K562 (cell line): ENCODE measurements around the gene CCDC69.

Experiments
- CBX2 ChIP-seq: fragments of 200-600 bp; sonication (generic); IDR thresholded peaks from one replicate; pipeline ENCODE4 v1.6.1; 2012; ENCODE audit warnings: mild to moderate bottlenecking, low read length, inconsistent platforms; ENCODE audit not compliant: insufficient read depth, poor library complexity, severe bottlenecking
- JUND ChIP-seq, 2 experiments: IDR thresholded peaks; 2 replicates in 1 of 2; 3 replicates in 1 of 2; pipeline ENCODE4 v1.6.1; 2011; ENCODE audit warnings: borderline replicate concordance in 2 of 2, low read depth in 2 of 2, low read length in 2 of 2, improper control_type of control experiment in 1 of 2, missing biosample characterization in 1 of 2, missing genetic modification characterization in 1 of 2, missing genetic modification reagents in 1 of 2
- KLF13 ChIP-seq: fragments of 450-650 bp; IDR thresholded peaks from 2 replicates; pipeline ENCODE4 v1.6.1; 2016; ENCODE audit warnings: missing genetic modification characterization, low read depth, mild to moderate bottlenecking, missing compliant biosample characterization, moderate library complexity, borderline replicate concordance
- MXI1 ChIP-seq: IDR thresholded peaks from 2 replicates; pipeline ENCODE4 v1.6.1; 2011; ENCODE audit warnings: low read depth, mild to moderate bottlenecking, improper control_type of control experiment, low read length
- NFE2L1 ChIP-seq: fragments of 450-650 bp; IDR thresholded peaks from 2 replicates; pipeline ENCODE4 v1.6.1; 2016; ENCODE audit warnings: missing genetic modification characterization, low read depth, mild to moderate bottlenecking, missing compliant biosample characterization, moderate library complexity, borderline replicate concordance
- POLR2AphosphoS5 ChIP-seq: IDR thresholded peaks from 2 replicates; pipeline ENCODE4 v1.6.1; 2011; ENCODE audit warnings: mild to moderate bottlenecking, low read depth, low read length, moderate library complexity; ENCODE audit not compliant: control insufficient read depth, insufficient read depth
- ZNF253 ChIP-seq: fragments of 250-450 bp; sonication (Bioruptor Pico); conservative IDR thresholded peaks from 2 replicates; pipeline ENCODE4 v1.6.1; 2021; ENCODE audit warnings: mild to moderate bottlenecking
- ZNF75A ChIP-seq: fragments of 450-650 bp; formaldehyde crosslinking; IDR thresholded peaks from 2 replicates; pipeline ENCODE4 v1.4.0; 2020; ENCODE audit warnings: mild to moderate bottlenecking
- TF ChIP-seq, protein P1 (sequence below): fragments of 250-450 bp; sonication (Bioruptor Pico); IDR thresholded peaks from 2 replicates; pipeline ENCODE4 v1.5.0; 2020; ENCODE audit warnings: mild to moderate bottlenecking, borderline replicate concordance
- TF ChIP-seq, protein P2 (sequence below), 3 experiments: IDR thresholded peaks in 2 of 3; conservative IDR thresholded peaks in 1 of 3; 2 replicates each; pipeline ENCODE4 v1.5.1; 2011 to 2012; ENCODE audit warnings: low read length in 3 of 3, mild to moderate bottlenecking in 3 of 3, control low read depth in 2 of 3, improper control_type of control experiment in 1 of 3, inconsistent platforms in 1 of 3, low read depth in 1 of 3, mixed read lengths in 1 of 3, moderate library complexity in 1 of 3; ENCODE audit not compliant: insufficient read depth in 2 of 3
- TF ChIP-seq, protein P3 (sequence below): conservative IDR thresholded peaks from 2 replicates; pipeline ENCODE4 v1.6.1; 2011; ENCODE audit warnings: low read depth, mild to moderate bottlenecking, low read length; ENCODE audit not compliant: control insufficient read depth

DNA sequence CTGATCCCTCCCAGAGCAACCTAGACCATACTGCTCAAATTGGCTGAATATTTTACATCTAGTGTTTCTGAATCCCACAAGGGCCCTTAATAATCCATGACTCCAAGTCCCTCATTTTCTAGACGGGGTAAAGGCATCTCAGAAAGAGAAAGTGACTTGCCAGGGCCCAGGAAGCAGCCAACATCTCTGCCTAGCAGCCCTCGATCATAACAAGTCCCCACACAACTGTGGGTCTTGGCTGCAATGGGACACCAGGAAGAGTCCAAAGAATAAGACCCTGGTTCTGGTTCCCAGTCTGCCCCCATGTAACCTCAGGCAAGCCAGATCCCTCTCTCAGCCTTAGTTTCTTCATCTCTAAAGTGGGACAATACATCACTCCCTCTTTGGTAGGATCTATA lies 72.6 kb downstream of the CCDC69 start:
- TF ChIP-seq POLR2AphosphoS5: no peak
- TF ChIP-seq, protein P1, sequence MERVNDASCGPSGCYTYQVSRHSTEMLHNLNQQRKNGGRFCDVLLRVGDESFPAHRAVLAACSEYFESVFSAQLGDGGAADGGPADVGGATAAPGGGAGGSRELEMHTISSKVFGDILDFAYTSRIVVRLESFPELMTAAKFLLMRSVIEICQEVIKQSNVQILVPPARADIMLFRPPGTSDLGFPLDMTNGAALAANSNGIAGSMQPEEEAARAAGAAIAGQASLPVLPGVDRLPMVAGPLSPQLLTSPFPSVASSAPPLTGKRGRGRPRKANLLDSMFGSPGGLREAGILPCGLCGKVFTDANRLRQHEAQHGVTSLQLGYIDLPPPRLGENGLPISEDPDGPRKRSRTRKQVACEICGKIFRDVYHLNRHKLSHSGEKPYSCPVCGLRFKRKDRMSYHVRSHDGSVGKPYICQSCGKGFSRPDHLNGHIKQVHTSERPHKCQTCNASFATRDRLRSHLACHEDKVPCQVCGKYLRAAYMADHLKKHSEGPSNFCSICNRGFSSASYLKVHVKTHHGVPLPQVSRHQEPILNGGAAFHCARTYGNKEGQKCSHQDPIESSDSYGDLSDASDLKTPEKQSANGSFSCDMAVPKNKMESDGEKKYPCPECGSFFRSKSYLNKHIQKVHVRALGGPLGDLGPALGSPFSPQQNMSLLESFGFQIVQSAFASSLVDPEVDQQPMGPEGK: no peak
- TF ChIP-seq, protein P2, sequence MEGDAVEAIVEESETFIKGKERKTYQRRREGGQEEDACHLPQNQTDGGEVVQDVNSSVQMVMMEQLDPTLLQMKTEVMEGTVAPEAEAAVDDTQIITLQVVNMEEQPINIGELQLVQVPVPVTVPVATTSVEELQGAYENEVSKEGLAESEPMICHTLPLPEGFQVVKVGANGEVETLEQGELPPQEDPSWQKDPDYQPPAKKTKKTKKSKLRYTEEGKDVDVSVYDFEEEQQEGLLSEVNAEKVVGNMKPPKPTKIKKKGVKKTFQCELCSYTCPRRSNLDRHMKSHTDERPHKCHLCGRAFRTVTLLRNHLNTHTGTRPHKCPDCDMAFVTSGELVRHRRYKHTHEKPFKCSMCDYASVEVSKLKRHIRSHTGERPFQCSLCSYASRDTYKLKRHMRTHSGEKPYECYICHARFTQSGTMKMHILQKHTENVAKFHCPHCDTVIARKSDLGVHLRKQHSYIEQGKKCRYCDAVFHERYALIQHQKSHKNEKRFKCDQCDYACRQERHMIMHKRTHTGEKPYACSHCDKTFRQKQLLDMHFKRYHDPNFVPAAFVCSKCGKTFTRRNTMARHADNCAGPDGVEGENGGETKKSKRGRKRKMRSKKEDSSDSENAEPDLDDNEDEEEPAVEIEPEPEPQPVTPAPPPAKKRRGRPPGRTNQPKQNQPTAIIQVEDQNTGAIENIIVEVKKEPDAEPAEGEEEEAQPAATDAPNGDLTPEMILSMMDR (IDR thresholded peaks at IDR 0.05 in 2 of 3, conservative IDR thresholded peaks at IDR 0.05 in 1 of 3; ENCODE audit: insufficient read depth in 2 of 3, low read depth in 1 of 3, low read length in 3 of 3): no peak
- no peak for TF ChIP-seq KLF13 (tag)
- no peak for TF ChIP-seq NFE2L1 (tag)
- no peak for TF ChIP-seq MXI1
- no peak for TF ChIP-seq CBX2
- TF ChIP-seq, protein P3, sequence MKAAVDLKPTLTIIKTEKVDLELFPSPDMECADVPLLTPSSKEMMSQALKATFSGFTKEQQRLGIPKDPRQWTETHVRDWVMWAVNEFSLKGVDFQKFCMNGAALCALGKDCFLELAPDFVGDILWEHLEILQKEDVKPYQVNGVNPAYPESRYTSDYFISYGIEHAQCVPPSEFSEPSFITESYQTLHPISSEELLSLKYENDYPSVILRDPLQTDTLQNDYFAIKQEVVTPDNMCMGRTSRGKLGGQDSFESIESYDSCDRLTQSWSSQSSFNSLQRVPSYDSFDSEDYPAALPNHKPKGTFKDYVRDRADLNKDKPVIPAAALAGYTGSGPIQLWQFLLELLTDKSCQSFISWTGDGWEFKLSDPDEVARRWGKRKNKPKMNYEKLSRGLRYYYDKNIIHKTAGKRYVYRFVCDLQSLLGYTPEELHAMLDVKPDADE: no peak
- no peak for TF ChIP-seq ZNF75A (CRISPR knock-in tag)
- no peak for TF ChIP-seq JUND (IDR thresholded peaks at IDR 0.05; ENCODE audit: borderline replicate concordance, low read depth, low read length)
- no peak for TF ChIP-seq JUND (tag; IDR thresholded peaks at IDR 0.05; ENCODE audit: borderline replicate concordance, low read depth, low read length)
- no peak for TF ChIP-seq ZNF253 (CRISPR knock-in tag)
